GM19468 (cell line): Measurements from ENCODE around the gene LAMP2.
"Not testable (repeated sequence)": the region's sequence is repeated elsewhere in the genome, so short reads cannot be mapped to it uniquely, and the experiment has no call there.

Source experiments
- ATAC-seq: cut with Tn5 transposase; IDR thresholded peaks from one replicate; pipeline ENCODE4 v1.9.1; 2021; ENCODE audit warnings: mild to moderate bottlenecking, moderate library complexity, moderate number of reproducible peaks; ENCODE audit not compliant: unreplicated experiment; ENCODE audit errors: extremely low read depth

The LAMP2 gene

GRCh38 chrX:120468825-120469525 lies at the start of gene LAMP2:
Gene LAMP2 (minus strand): TSS chrX:120469296. CDS start chrX:120469169, 127 bp downstream.
- peak; percentile 97 for ATAC-seq

GRCh38 chrX:120517936-120518335 lies 48.8 kb upstream of the LAMP2 start:
- no peak for ATAC-seq

- no peak for ATAC-seq
Observed at GRCh38 chrX:120514236-120514635, 45.1 kb upstream of the LAMP2 start.

- ATAC-seq: no peak
Observed at GRCh38 chrX:120512627-120513026, 43.5 kb upstream of the LAMP2 start.

GRCh38 chrX:120512222-120512621 lies 43.1 kb upstream of the LAMP2 start:
- no peak for ATAC-seq

- no peak for ATAC-seq
Observed at GRCh38 chrX:120504569-120504968, 35.5 kb upstream of the LAMP2 start.

- ATAC-seq: no peak
Observed at GRCh38 chrX:120499301-120500072, 30.4 kb upstream of the LAMP2 start.

- ATAC-seq: not testable (repeated sequence)
Observed at GRCh38 chrX:120490119-120490518, 21.0 kb upstream of the LAMP2 start.

- ATAC-seq: no peak
Observed at GRCh38 chrX:120486786-120487185, 17.7 kb upstream of the LAMP2 start.

GRCh38 chrX:120485638-120486520 lies 16.8 kb upstream of the LAMP2 start:
- peak; percentile 71 for ATAC-seq

- ATAC-seq: no peak
Observed at GRCh38 chrX:120485315-120485637, 16.2 kb upstream of the LAMP2 start.

GRCh38 chrX:120477453-120477852 lies 8.4 kb upstream of the LAMP2 start:
- no peak for ATAC-seq

GRCh38 chrX:120476714-120477113 lies 7.6 kb upstream of the LAMP2 start:
- no peak for ATAC-seq

GRCh38 chrX:120475447-120475846 lies 6.4 kb upstream of the LAMP2 start:
- not testable (repeated sequence) for ATAC-seq

- ATAC-seq: no peak
Observed at GRCh38 chrX:120474085-120474484, 5.0 kb upstream of the LAMP2 start.

- not testable (repeated sequence) for ATAC-seq
Observed at GRCh38 chrX:120469657-120470056, 561 bp upstream of the LAMP2 start.

- ATAC-seq: no peak
Observed at GRCh38 chrX:120468479-120468824, 644 bp downstream of the LAMP2 start.

GRCh38 chrX:120468071-120468470 lies 1.0 kb downstream of the LAMP2 start:
- no peak for ATAC-seq

GRCh38 chrX:120464411-120464810 lies 4.7 kb downstream of the LAMP2 start:
- no peak for ATAC-seq

- ATAC-seq: no peak
Observed at GRCh38 chrX:120463241-120463640, 5.9 kb downstream of the LAMP2 start.

GRCh38 chrX:120462370-120462769 lies 6.7 kb downstream of the LAMP2 start:
- ATAC-seq: no peak
